CD4-positive, CD25-positive, alpha-beta regulatory T cell (primary cell): ENCODE data around the gene TSPAN4. TPM values are rescaled to one million over a fixed set of nuclear protein-coding genes. Genes with fewer than 3 reads are reported as not detected.
A peak's percentile ranks its signal among the peaks of the same experiment; 100 is the strongest.

Source experiments
- ATAC-seq, 2 donors: fragments of 150-1000 bp; cut with Tn5 transposase; one replicate each; pipeline ENCODE4 v1.10.0; 2021; ENCODE audit warnings: low read depth in 2 of 2, moderate number of reproducible peaks in 2 of 2, moderate library complexity in 1 of 2
- DNase-seq, 3 donors: peaks; one replicate each; pipeline versions ENCODE4 v3.0.0 to v3.0.0-alpha.2; 2012 to 2022; ENCODE audit warnings: mixed read lengths in 1 of 3
- H3K27ac ChIP-seq: one replicate; pipeline ENCODE4 v1.7.0; 2013; ENCODE audit warnings: mild to moderate bottlenecking, low read length; ENCODE audit not compliant: insufficient read depth, poor library complexity, severe bottlenecking
- H3K27me3 ChIP-seq: one replicate; pipeline ENCODE4 v1.7.0; 2013; ENCODE audit warnings: low read length; ENCODE audit not compliant: control insufficient read depth, insufficient read depth
- H3K36me3 ChIP-seq: one replicate; pipeline ENCODE4 v1.7.0; 2013; ENCODE audit warnings: mild to moderate bottlenecking, low read length, moderate library complexity; ENCODE audit not compliant: control insufficient read depth, insufficient read depth
- H3K4me1 ChIP-seq: 2 replicates; pipeline ENCODE4 v1.7.0; 2013; ENCODE audit warnings: mild to moderate bottlenecking, low read length; ENCODE audit not compliant: insufficient read depth, control insufficient read depth, poor library complexity, severe bottlenecking
- H3K4me3 ChIP-seq: one replicate; pipeline ENCODE4 v1.7.0; 2013; ENCODE audit warnings: low read depth, mild to moderate bottlenecking, low read length, moderate library complexity
- H3K9me3 ChIP-seq, 2 experiments: 1 replicate in 1 of 2; 2 replicates in 1 of 2; pipeline ENCODE4 v1.7.0; 2013; ENCODE audit warnings: low read length in 2 of 2, mild to moderate bottlenecking in 1 of 2, moderate library complexity in 1 of 2; ENCODE audit not compliant: control insufficient read depth in 2 of 2
- H3K27ac Mint-ChIP-seq, 3 donors: one replicate each; pipeline ENCODE4 v1.8.0; 2020 to 2022; ENCODE audit warnings: mild to moderate bottlenecking in 3 of 3, mixed read lengths in 3 of 3, moderate library complexity in 2 of 3
- H3K27me3 Mint-ChIP-seq: one replicate; pipeline ENCODE4 v1.8.0; 2022; ENCODE audit warnings: mild to moderate bottlenecking, mixed read lengths
- H3K36me3 Mint-ChIP-seq: one replicate; pipeline ENCODE4 v1.8.0; 2020; ENCODE audit warnings: mixed read lengths
- H3K4me1 Mint-ChIP-seq, 4 donors: one replicate each; pipeline ENCODE4 v1.8.0; 2020 to 2022; ENCODE audit warnings: mixed read lengths in 4 of 4, mild to moderate bottlenecking in 1 of 4
- H3K4me3 Mint-ChIP-seq, 4 donors: one replicate each; pipeline ENCODE4 v1.8.0; 2020 to 2022; ENCODE audit warnings: mild to moderate bottlenecking in 4 of 4, mixed read lengths in 4 of 4, moderate library complexity in 3 of 4
- H3K9me3 Mint-ChIP-seq, 7 donors: one replicate each; pipeline ENCODE4 v1.8.0; 2020 to 2022; ENCODE audit warnings: mixed read lengths in 7 of 7, mild to moderate bottlenecking in 3 of 7, moderate library complexity in 2 of 7
- polyA plus RNA-seq, 4 donors: library from polyadenylated mRNA; unstranded; fragments of 300-500 nt; fragmentation: Illumina TruSeq; gene quantifications; one replicate each; pipeline ENCODE4 v1.2.3, GENCODE V29; 2021
- total RNA-seq: library from RNA; stranded (reverse); gene quantifications from one replicate; pipeline ENCODE4 v1.2.3, GENCODE V29; 2022

TSPAN4 gene
- total and polyA plus RNA-seq, 5 donors from 2014 or later: 1.2 to 2.2 (median 1.6) TPM

DNA sequence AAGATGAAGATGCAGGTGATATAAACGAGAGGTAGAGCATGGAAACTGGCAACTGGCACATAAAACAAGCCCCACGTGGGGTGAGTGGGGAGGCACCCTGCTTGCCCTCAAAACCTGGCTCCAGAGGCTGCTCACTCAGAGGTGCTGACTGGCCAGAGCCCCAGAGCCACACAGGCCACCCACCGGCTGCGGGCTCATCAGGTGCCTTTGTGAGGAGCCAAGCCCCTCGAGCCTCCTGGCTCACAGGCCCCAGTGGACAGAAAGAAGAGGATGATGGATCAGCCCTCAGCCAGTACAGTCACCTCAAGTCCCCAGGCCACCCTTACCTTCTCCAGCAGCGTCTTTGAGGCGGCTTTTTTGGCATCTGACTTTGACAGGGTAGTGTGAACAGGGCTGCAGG, 61.7 kb downstream of the TSPAN4 start:
- Histone ChIP-seq H3K27me3 (no peaks in the 10 kb centered on the region), H3K4me1 (no peaks in the 10 kb centered on the region), H3K9me3 (no peaks in the 10 kb centered on the region), H3K36me3 (peaks cover 47% of the 10 kb centered on the region), H3K4me3 (no peak overlapping the region), H3K27ac (no peak overlapping the region)
- Mint-ChIP-seq H3K4me1 (peaks cover 0 to 17% (median 9%) of the 10 kb centered on the region in 4 donors), H3K27ac (no peak overlapping the region), H3K36me3 (peaks cover 17% of the 10 kb centered on the region), H3K27me3 (no peaks in the 10 kb centered on the region), H3K9me3 (no peaks in the 10 kb centered on the region), H3K4me3 (peak overlapping the region in 1 of 4 donors; percentile 9)
- DNase-seq (no peak), ATAC-seq (no peak)

DNA sequence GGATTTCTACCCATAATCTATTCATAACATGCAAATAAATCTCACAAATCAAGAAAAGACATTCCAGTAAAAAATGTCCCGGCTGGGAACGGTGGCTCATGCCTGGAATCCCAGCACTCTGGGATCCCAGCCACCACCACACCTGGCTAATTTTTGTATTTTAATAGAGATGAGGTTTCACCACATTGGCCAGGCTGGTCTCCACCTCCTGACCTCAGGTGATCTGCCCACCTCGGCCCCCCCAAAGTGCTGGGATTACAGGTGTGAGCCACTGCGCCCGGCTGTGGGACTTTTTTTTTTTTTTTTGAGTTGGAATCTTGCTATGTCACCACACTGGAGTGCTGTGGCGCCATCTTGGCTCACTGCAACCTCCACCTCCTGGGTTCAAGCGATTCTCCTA, 63.3 kb downstream of the TSPAN4 start:
- H3K36me3 ChIP-seq: peaks cover 32% of the 10 kb centered on the region
- no peaks in the 10 kb centered on the region for H3K27me3 ChIP-seq
- peaks cover 15% of the 10 kb centered on the region for H3K36me3 Mint-ChIP-seq
- no peaks in the 10 kb centered on the region for H3K9me3 Mint-ChIP-seq
- peaks cover 8% of the 10 kb centered on the region for H3K4me1 ChIP-seq
- H3K27ac ChIP-seq: no peak overlapping the region
- H3K27ac Mint-ChIP-seq: no peak overlapping the region
- H3K4me3 Mint-ChIP-seq: no peak overlapping the region
- no peaks in the 10 kb centered on the region for H3K27me3 Mint-ChIP-seq
- no peak overlapping the region for H3K4me3 ChIP-seq
- H3K4me1 Mint-ChIP-seq: peaks cover 0 to 25% (median 9%) of the 10 kb centered on the region in 4 donors
- DNase-seq (no peak), ATAC-seq (no peak)
- H3K9me3 ChIP-seq: no peaks in the 10 kb centered on the region

- no peak overlapping the region for H3K27ac ChIP-seq
- H3K4me3 Mint-ChIP-seq: peak overlapping the region in 2 of 4 donors; percentile 53 to 62
- no peaks in the 10 kb centered on the region for H3K9me3 Mint-ChIP-seq
- H3K4me1 ChIP-seq: peaks cover 14% of the 10 kb centered on the region
- H3K4me3 ChIP-seq: no peak overlapping the region
- H3K27ac Mint-ChIP-seq: no peak overlapping the region
- no peaks in the 10 kb centered on the region for H3K27me3 ChIP-seq
- no peak for DNase-seq
- peaks cover 9% of the 10 kb centered on the region for H3K36me3 Mint-ChIP-seq
- H3K9me3 ChIP-seq: no peaks in the 10 kb centered on the region
- peaks cover 0 to 35% (median 8%) of the 10 kb centered on the region in 4 donors for H3K4me1 Mint-ChIP-seq
- ATAC-seq: no peak
- H3K36me3 ChIP-seq: peaks cover 15% of the 10 kb centered on the region
- no peaks in the 10 kb centered on the region for H3K27me3 Mint-ChIP-seq
These were observed 65.0 kb downstream of the TSPAN4 start for GRCh38 chr11:907668-908067.

GRCh38 chr11:908273-908672, 65.6 kb downstream of the TSPAN4 start:
- Histone ChIP-seq H3K4me1 (peaks cover 14% of the 10 kb centered on the region), H3K27ac (no peak overlapping the region), H3K9me3 (no peaks in the 10 kb centered on the region), H3K4me3 (no peak overlapping the region), H3K36me3 (peaks cover 9% of the 10 kb centered on the region), H3K27me3 (no peaks in the 10 kb centered on the region)
- H3K9me3 Mint-ChIP-seq: no peaks in the 10 kb centered on the region
- ATAC-seq: no peak
- H3K36me3 Mint-ChIP-seq: peaks cover 9% of the 10 kb centered on the region
- H3K4me1 Mint-ChIP-seq: peaks cover 0 to 35% (median 8%) of the 10 kb centered on the region in 4 donors
- H3K27me3 Mint-ChIP-seq: no peaks in the 10 kb centered on the region
- H3K27ac Mint-ChIP-seq: no peak overlapping the region
- peak overlapping the region; percentile 53 to 79 (median 68) for H3K4me3 Mint-ChIP-seq
- no peak for DNase-seq

- Histone ChIP-seq H3K36me3 (peaks cover 2% of the 10 kb centered on the region), H3K27ac (no peak overlapping the region), H3K4me1 (peaks cover 14% of the 10 kb centered on the region), H3K27me3 (no peaks in the 10 kb centered on the region), H3K9me3 (no peaks in the 10 kb centered on the region), H3K4me3 (no peak overlapping the region)
- Mint-ChIP-seq H3K36me3 (peaks cover 4% of the 10 kb centered on the region), H3K4me3 (peak overlapping the region; percentile 85 to 95 (median 90)), H3K27ac (peak overlapping the region in 1 of 3 donors; percentile 72), H3K9me3 (no peaks in the 10 kb centered on the region), H3K27me3 (no peaks in the 10 kb centered on the region), H3K4me1 (peaks cover 0 to 35% (median 8%) of the 10 kb centered on the region in 4 donors)
- DNase-seq (no peak), ATAC-seq (no peak)
These were observed 66.8 kb downstream of the TSPAN4 start for GRCh38 chr11:909406-909805.

DNA sequence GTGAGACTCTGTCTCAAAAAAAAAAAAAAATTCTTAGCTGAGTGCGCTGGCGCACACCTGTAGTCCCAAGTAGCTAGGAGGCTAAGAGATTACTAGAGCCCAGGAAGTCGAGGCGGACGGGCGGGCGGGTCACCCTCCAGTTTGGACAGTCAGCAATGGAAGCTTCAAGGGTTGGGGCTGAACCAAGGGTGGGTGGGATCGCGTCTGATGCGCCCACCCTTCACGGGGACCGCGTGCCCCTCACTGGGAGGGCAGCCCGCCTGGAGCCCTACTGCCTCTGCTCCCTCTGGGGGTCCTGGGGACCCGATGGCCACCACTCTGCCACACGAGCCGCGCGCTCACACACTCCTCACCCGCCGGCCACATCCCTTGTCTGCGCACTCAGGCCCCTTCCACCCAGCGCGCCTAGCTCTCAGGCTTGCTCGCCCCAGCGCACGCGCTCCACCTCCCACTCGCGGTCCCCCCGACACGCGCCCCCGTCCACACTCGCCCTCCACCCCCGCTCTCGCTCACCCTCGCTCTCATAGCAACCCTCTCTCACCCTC, 67.5 kb downstream of the TSPAN4 start:
- Mint-ChIP-seq H3K27me3 (no peaks in the 10 kb centered on the region), H3K27ac (peak overlapping the region in 1 of 3 donors; percentile 73), H3K4me1 (peaks cover 0 to 35% (median 8%) of the 10 kb centered on the region in 4 donors), H3K4me3 (peak overlapping the region; percentile 85 to 95 (median 90)), H3K9me3 (no peaks in the 10 kb centered on the region), H3K36me3 (peaks cover 4% of the 10 kb centered on the region)
- H3K27ac ChIP-seq: no peak overlapping the region
- no peak overlapping the region for H3K4me3 ChIP-seq
- H3K4me1 ChIP-seq: peaks cover 14% of the 10 kb centered on the region
- no peaks in the 10 kb centered on the region for H3K36me3 ChIP-seq
- ATAC-seq (no peak), DNase-seq (no peak)
- no peaks in the 10 kb centered on the region for H3K27me3 ChIP-seq
- H3K9me3 ChIP-seq: no peaks in the 10 kb centered on the region

DNA sequence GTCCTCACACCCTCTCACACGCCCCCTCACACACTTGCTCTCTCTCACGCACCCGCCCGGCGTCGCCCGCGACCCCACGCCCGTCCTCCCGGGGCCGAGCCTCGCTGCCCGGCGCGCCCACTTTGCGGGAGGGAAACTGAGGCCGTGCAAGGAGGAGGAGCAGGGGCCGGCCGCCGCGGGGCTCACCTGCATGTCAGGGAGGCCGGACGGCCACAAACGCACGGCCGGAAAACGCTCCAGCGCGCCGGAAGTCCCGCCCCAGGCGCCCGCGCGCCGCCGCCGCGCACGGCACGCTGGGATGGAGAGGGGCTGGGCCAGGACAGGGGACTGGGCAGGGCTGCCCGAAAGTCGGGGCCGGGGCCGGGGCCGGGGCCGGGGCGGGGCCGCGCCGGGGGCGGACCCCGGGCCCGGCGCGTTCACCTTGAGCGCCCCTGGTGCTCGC, 68.0 kb downstream of the TSPAN4 start, which contains the start of gene CHID1:
Gene CHID1 (minus strand): TSS at position 222 of the 442 bp plus-strand sequence. CDS start 5,994 bp downstream, outside the sequence.
- Histone ChIP-seq H3K27ac (peak within 1 kb of the TSS; percentile 55), H3K4me3 (no peak within 1 kb of the TSS), H3K9me3 (no peaks in the 10 kb centered on the region), H3K27me3 (no peaks in the 10 kb centered on the region), H3K4me1 (peaks cover 14% of the 10 kb centered on the region), H3K36me3 (no peaks in the 10 kb centered on the region)
- H3K4me1 Mint-ChIP-seq: peaks cover 0 to 35% (median 8%) of the 10 kb centered on the region in 4 donors
- peaks cover 2% of the 10 kb centered on the region for H3K36me3 Mint-ChIP-seq
- peak within 1 kb of the TSS; percentile 88 to 95 (median 92) for H3K4me3 Mint-ChIP-seq
- H3K27ac Mint-ChIP-seq: peak within 1 kb of the TSS; percentile 78 to 94 (median 92)
- no peaks in the 10 kb centered on the region for H3K27me3 Mint-ChIP-seq
- ATAC-seq (peak; percentile 96 to 97), DNase-seq (peak; percentile 75 to 85 (median 77))
- H3K9me3 Mint-ChIP-seq: no peaks in the 10 kb centered on the region
